RWPE2 (cell line): ENCODE data around the gene MS4A15.
"Not testable (repeated sequence)": the region's sequence is repeated elsewhere in the genome, so short reads cannot be mapped to it uniquely, and the experiment has no call there.

ENCODE experiments used
- ATAC-seq: fragments of 200-7000 bp; cut with Tn5 transposase; 3 replicates; pipeline ENCODE4 v1.9.1; 2021; ENCODE audit warnings: low read depth
- DNase-seq: peaks from one replicate; pipeline ENCODE4 v3.0.0-alpha.2; 2020; ENCODE audit warnings: low spot score
- H3K27ac ChIP-seq: fragments of 450-650 bp; 2 replicates; pipeline ENCODE4 v1.5.1; 2017; ENCODE audit warnings: mild to moderate bottlenecking; ENCODE audit not compliant: poor library complexity, severe bottlenecking
- H3K27me3 ChIP-seq: fragments of 250-450 bp; sonication (Bioruptor Pico); 2 replicates; pipeline ENCODE4 v1.5.1; 2021; ENCODE audit warnings: mild to moderate bottlenecking, moderate library complexity; ENCODE audit not compliant: insufficient read depth, poor library complexity, severe bottlenecking
- H3K36me3 ChIP-seq: fragments of 250-450 bp; sonication (Bioruptor Pico); 2 replicates; pipeline ENCODE4 v1.5.1; 2020; ENCODE audit warnings: low read depth, mild to moderate bottlenecking, moderate library complexity
- H3K4me1 ChIP-seq: fragments of 250-450 bp; sonication (Bioruptor Pico); 2 replicates; pipeline ENCODE4 v1.5.1; 2021; ENCODE audit warnings: mild to moderate bottlenecking, moderate library complexity; ENCODE audit not compliant: insufficient read depth, poor library complexity, severe bottlenecking
- H3K4me3 ChIP-seq: fragments of 250-450 bp; sonication (Bioruptor Pico); 2 replicates; pipeline ENCODE4 v1.5.1; 2021; ENCODE audit warnings: mild to moderate bottlenecking, moderate library complexity; ENCODE audit not compliant: severe bottlenecking
- H3K9me3 ChIP-seq: fragments of 250-450 bp; sonication (Bioruptor Pico); 2 replicates; pipeline ENCODE4 v1.5.1; 2021; ENCODE audit warnings: mild to moderate bottlenecking, moderate library complexity; ENCODE audit not compliant: severe bottlenecking
- CTCF ChIP-seq: fragments of 450-650 bp; IDR thresholded peaks from one replicate; pipeline ENCODE4 v1.5.1; 2017; ENCODE audit warnings: mild to moderate bottlenecking, moderate library complexity; ENCODE audit not compliant: poor library complexity, severe bottlenecking

MS4A15 gene

GRCh38 chr11:60816590-60817157 lies 60.0 kb downstream of the MS4A15 start:
- Histone ChIP-seq H3K4me3 (no peak overlapping the region), H3K27me3 (no peaks in the 10 kb centered on the region), H3K27ac (no peak overlapping the region), H3K36me3 (no peaks in the 10 kb centered on the region), H3K4me1 (no peaks in the 10 kb centered on the region), H3K9me3 (peaks cover 7% of the 10 kb centered on the region)
- ATAC-seq = no peak
- no peak for DNase-seq
- no peak for TF ChIP-seq CTCF

- DNase-seq = no peak
- Histone ChIP-seq H3K4me3 (no peak overlapping the region), H3K9me3 (peaks cover 7% of the 10 kb centered on the region), H3K27me3 (no peaks in the 10 kb centered on the region), H3K36me3 (no peaks in the 10 kb centered on the region), H3K4me1 (no peaks in the 10 kb centered on the region), H3K27ac (no peak overlapping the region)
- no peak for TF ChIP-seq CTCF
- no peak for ATAC-seq
Observed at GRCh38 chr11:60818057-60818456, 61.4 kb downstream of the MS4A15 start.

- no peak overlapping the region for H3K4me3 ChIP-seq
Observed at GRCh38 chr11:60821827-60822599, 65.3 kb downstream of the MS4A15 start.

GRCh38 chr11:60823745-60824306 lies 67.2 kb downstream of the MS4A15 start:
- not testable (repeated sequence) for ATAC-seq, H3K27ac ChIP-seq, H3K4me1 ChIP-seq, DNase-seq, H3K9me3 ChIP-seq, H3K27me3 ChIP-seq, H3K4me3 ChIP-seq, H3K36me3 ChIP-seq

More at GRCh38 chr11:60821827-60822599, 65.3 kb downstream of the MS4A15 start:
- ATAC-seq = no peak
- no peaks in the 10 kb centered on the region for H3K27me3 ChIP-seq
- H3K9me3 ChIP-seq = peaks cover under 1% of the 10 kb centered on the region
- H3K27ac ChIP-seq = no peak overlapping the region
- DNase-seq = no peak
- no peaks in the 10 kb centered on the region for H3K36me3 ChIP-seq
- no peak for TF ChIP-seq CTCF
- H3K4me1 ChIP-seq = no peaks in the 10 kb centered on the region

GRCh38 chr11:60825118-60825517 lies 68.5 kb downstream of the MS4A15 start:
- no peak for ATAC-seq
- Histone ChIP-seq H3K9me3 (no peaks in the 10 kb centered on the region), H3K27ac (no peak overlapping the region), H3K36me3 (no peaks in the 10 kb centered on the region), H3K27me3 (no peaks in the 10 kb centered on the region), H3K4me3 (no peak overlapping the region), H3K4me1 (no peaks in the 10 kb centered on the region)
- no peak for TF ChIP-seq CTCF
- no peak for DNase-seq
